GM13977 (cell line): ENCODE data around the gene ZNF296.

ENCODE experiments used
- DNase-seq: peaks from one replicate; pipeline ENCODE4 v3.0.0; 2012; ENCODE audit warnings: low spot score
- in situ Hi-C: fragments of 300-500 bp; cut with MboI; formaldehyde crosslinking; loops from one replicate; pipeline ENCODE4 v1.12.0; 2022; ENCODE audit warnings: low sequenced_read_pairs, low pct_unique_long_range_greater_than_20kb, mixed read lengths, inconsistent platforms; ENCODE audit not compliant: unreplicated experiment
- TF ChIP-seq, protein P1 (sequence below): IDR thresholded peaks from 2 replicates; pipeline ENCODE4 v1.5.1; 2012; ENCODE audit warnings: mild to moderate bottlenecking, control low read depth; ENCODE audit not compliant: insufficient read depth; ENCODE audit errors: extremely low read depth, missing control alignments

The ZNF296 gene

DNA sequence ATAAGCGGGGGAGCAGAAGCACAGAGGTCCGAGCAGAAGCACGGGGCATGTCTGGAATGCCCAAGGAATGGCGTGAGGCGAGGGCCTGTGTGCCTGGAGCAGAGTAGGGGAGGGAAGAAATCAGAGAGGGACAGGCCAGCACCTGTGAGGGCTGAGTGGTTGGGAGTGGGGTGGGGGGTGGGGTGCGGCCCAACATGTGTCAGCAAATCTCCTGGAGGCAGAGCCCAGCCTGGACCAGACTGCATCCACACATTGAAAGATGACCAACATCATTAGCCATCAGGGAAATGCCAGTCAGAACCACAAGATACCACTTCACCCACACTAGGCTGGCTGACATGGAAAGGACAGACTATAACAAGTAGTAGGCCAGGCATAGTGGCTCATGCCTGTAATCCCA, 26.2 kb downstream of the ZNF296 start:
- DNase-seq: no peak
- in situ Hi-C loops: no loop called here

DNA sequence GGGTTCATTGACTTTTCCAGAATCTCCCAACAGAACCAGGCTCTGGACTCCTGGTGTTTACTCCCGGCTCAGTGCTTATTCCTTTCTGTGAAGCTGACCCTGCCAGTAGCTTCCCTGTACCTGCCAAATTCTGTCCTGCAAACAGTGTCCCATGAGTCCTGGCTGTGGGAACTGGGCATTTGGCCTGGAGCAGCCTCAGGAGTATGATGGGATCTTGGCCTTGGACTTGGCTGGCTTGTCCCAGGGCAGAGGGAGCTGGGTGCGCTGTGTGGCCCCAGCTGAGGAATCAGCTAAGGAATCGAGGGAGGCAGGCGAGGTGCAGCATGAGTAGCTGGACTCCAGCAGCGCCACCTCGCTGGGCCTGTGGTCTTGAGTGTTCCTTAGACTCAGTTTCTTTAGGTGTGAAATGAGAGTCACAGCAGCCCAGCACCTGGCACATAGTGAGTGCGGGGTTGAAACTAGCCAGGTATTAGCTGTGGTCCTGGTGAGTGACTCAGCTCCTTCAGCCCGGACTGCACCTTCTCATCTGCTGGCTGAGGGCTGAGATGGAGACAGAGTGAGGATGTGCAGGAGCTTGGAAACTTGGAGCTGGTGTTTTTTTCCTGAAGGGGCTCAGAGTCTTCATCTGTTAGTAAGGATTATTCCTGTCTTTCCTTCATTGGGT, 27.1 kb downstream of the ZNF296 start:
- in situ Hi-C loops: no loop called here
- no peak for DNase-seq

More for the DNA sequence above, 26.2 kb downstream of the ZNF296 start:
- TF ChIP-seq, protein P1, sequence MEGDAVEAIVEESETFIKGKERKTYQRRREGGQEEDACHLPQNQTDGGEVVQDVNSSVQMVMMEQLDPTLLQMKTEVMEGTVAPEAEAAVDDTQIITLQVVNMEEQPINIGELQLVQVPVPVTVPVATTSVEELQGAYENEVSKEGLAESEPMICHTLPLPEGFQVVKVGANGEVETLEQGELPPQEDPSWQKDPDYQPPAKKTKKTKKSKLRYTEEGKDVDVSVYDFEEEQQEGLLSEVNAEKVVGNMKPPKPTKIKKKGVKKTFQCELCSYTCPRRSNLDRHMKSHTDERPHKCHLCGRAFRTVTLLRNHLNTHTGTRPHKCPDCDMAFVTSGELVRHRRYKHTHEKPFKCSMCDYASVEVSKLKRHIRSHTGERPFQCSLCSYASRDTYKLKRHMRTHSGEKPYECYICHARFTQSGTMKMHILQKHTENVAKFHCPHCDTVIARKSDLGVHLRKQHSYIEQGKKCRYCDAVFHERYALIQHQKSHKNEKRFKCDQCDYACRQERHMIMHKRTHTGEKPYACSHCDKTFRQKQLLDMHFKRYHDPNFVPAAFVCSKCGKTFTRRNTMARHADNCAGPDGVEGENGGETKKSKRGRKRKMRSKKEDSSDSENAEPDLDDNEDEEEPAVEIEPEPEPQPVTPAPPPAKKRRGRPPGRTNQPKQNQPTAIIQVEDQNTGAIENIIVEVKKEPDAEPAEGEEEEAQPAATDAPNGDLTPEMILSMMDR: no peak

DNA sequence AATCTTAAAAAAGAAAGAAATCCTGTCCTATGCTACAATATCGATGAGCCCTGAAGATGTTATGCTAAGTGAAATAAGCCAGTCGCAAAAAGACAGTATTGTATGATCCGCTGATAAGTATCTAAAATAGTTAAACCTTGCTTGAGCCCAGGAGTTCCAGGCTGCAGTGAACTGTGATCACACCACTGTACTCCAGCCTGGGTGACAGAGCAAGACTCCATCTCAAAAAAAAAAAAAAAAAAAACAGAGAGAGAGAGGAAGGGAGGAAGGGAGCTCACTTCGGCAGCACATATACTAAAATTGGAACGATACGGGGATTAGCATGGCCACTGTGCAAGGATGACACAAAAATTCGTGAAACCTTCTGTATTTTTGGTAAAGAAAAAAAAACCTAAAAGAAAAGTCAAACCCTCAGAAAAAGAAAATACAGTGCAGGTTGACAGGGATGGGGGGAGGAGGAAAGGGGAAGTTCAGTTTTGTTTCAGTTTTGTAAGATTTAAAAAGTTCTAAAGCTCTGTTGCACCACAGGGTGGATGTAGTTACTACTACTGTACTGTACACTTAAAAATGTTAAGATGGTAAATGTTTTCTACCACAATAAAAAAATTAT, 29.0 kb downstream of the ZNF296 start:
- in situ Hi-C loops: no loop called here
- TF ChIP-seq, protein P1: peak; percentile 17
- peak; percentile 70 for DNase-seq

More for the DNA sequence above, 27.1 kb downstream of the ZNF296 start:
- TF ChIP-seq, protein P1: no peak

DNA sequence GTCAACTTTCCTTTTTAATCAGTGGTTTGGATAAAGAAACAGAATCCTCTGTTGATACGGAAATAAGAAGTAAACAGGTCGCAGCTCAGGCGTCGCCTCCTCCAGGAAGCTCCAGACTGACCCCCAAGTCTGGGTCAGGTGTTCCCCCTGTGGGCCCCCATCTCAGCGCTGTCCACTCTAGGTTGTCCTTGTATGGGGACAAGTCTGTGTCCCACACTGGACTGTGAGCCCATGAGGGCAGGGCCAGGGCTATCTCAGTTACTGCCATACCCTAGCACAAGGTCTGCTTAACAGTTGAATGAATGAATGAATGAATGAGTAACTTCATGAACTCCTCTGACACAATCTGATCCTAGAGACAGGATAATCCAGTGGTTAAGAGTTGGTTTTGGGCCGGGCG, 29.9 kb downstream of the ZNF296 start:
- DNase-seq: no peak
- in situ Hi-C loops: no loop called here
- TF ChIP-seq, protein P1: no peak

DNA sequence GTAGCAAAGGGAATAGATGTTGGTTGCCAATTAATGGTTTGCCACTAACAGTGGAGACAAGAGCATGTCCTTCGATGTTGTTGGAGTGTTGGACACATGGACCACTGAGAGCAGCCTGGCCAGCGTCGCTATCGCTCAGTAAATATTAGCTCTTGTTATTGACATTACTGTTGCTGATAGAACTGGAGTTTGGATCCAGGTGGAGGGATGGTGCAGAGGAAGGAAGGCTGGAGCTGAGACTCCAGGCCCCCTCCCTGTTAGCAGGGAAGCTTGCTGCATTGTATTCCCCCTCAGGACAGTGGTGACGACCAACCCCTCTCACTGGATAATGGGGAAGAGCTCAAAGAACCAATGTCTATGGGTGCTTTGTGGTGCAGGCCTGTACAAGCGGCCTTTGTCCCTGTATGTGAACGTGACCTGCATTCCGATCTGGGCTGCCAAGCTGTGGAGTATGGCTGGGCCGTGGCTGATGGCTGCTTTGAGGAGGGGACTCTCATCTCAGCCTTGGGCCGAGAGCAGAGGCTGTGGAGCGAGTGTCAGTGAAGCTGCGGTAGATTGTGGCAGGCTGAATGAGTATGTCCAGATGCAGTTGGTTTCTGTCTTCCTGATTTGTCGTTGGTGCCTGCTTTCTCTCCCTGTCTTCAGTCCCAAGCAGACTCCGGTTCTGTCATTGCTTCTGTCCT, 30.5 kb downstream of the ZNF296 start:
- DNase-seq: no peak
- in situ Hi-C loops: no loop called here

DNA sequence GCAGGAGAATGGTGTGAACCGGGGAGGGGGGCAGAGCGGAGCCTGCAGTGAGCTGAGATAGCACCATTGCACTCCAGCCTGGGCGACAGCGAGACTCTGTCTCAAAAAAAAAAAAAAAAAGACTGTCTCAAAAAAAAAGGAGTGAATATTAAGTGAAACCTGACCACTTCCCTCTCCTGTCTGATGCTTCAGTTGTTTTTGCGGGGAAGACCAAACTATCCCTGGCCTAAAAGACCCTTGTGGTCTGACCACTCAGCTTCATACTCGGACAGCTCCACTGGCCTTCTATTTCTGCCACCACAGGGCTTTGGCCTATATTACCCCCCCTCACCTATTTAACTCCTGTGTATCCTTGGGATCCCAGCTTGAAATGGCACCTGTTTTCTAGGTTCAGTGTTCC, 35.2 kb downstream of the ZNF296 start:
- DNase-seq: no peak
- in situ Hi-C loops: no loop called here
- TF ChIP-seq, protein P1: no peak

More for the DNA sequence above, 30.5 kb downstream of the ZNF296 start:
- TF ChIP-seq, protein P1: no peak
